Esophagus squamous epithelium (tissue), 4 donors: Measurements from ENCODE around the gene OR8H3.

Source experiments
- CTCF ChIP-seq, 6 experiments: fragments of 450-650 bp in 4 of 6; fragments of 200-600 bp in 2 of 6; sonication (generic) in 2 of 6; IDR thresholded peaks; one replicate each; pipeline ENCODE4 v1.5.1; 2016 to 2019; ENCODE audit warnings: antibody characterized with exemption in 6 of 6, mild to moderate bottlenecking in 4 of 6, moderate library complexity in 4 of 6
- POLR2A ChIP-seq, 4 donors: fragments of 450-650 bp; IDR thresholded peaks; one replicate each; pipeline ENCODE4 v1.6.1; 2017; ENCODE audit warnings: antibody characterized with exemption in 4 of 4, mild to moderate bottlenecking in 4 of 4, moderate library complexity in 3 of 4

- no peak for TF ChIP-seq POLR2A (IDR thresholded peaks at IDR 0.05)
- TF ChIP-seq CTCF (IDR thresholded peaks at IDR 0.05): no peak
These were observed 41.6 kb downstream of the OR8H3 start for GRCh38 chr11:56163804-56164203.
